GM23338 (cell line): ENCODE measurements around the gene FOXR2.

Experiments used
- CREB1 ChIP-seq: fragments of 250-450 bp; sonication (Bioruptor Pico); IDR thresholded peaks from 2 replicates; pipeline ENCODE4 v1.5.0; 2020; ENCODE audit warnings: low read depth, mild to moderate bottlenecking, moderate library complexity
- ETS1 ChIP-seq: IDR thresholded peaks from 2 replicates; pipeline ENCODE4 v1.6.1; 2016; ENCODE audit warnings: antibody characterized with exemption
- EZH2 ChIP-seq: fragments of 200-600 bp; sonication (generic); IDR thresholded peaks from one replicate; pipeline ENCODE4 v1.8.0; 2017; ENCODE audit warnings: antibody characterized with exemption, mild to moderate bottlenecking, low read depth; ENCODE audit not compliant: unreplicated experiment
- EZH2phosphoT487 ChIP-seq: fragments of 200-600 bp; sonication (generic); IDR thresholded peaks from one replicate; pipeline ENCODE4 v1.8.1; 2018; ENCODE audit warnings: antibody characterized with exemption; ENCODE audit not compliant: unreplicated experiment
- JUNB ChIP-seq: IDR thresholded peaks from one replicate; pipeline ENCODE4 v1.6.1; 2016; ENCODE audit warnings: antibody characterized with exemption; ENCODE audit not compliant: unreplicated experiment
- POLR2AphosphoS5 ChIP-seq: IDR thresholded peaks from 2 replicates; pipeline ENCODE4 v1.6.1; 2016; ENCODE audit warnings: antibody characterized with exemption, low read depth
- REST ChIP-seq: IDR thresholded peaks from one replicate; pipeline ENCODE4 v1.6.1; 2018; ENCODE audit warnings: antibody characterized with exemption; ENCODE audit not compliant: unreplicated experiment
- STAT1 ChIP-seq: IDR thresholded peaks from one replicate; pipeline ENCODE4 v1.6.1; 2016; ENCODE audit warnings: antibody characterized with exemption; ENCODE audit not compliant: unreplicated experiment
- ZNF331 ChIP-seq: fragments of 250-450 bp; sonication (Bioruptor Pico); IDR thresholded peaks from 2 replicates; pipeline ENCODE4 v1.5.0; 2020; ENCODE audit warnings: low read depth, mild to moderate bottlenecking, moderate library complexity
- TF ChIP-seq, protein P1 (sequence below), 2 experiments: fragments of 200-600 bp in 1 of 2; sonication (generic) in 1 of 2; conservative IDR thresholded peaks; 2 replicates each; pipeline versions ENCODE4 v1.5.1 to v1.6.1; 2016 to 2017; ENCODE audit warnings: antibody characterized with exemption in 2 of 2, low read depth in 2 of 2, mild to moderate bottlenecking in 2 of 2, moderate library complexity in 1 of 2
- TF ChIP-seq, protein P2 (sequence below): fragments of 250-450 bp; sonication (Bioruptor Pico); IDR thresholded peaks from 2 replicates; pipeline ENCODE4 v1.5.0; 2020; ENCODE audit warnings: mild to moderate bottlenecking, moderate library complexity

DNA sequence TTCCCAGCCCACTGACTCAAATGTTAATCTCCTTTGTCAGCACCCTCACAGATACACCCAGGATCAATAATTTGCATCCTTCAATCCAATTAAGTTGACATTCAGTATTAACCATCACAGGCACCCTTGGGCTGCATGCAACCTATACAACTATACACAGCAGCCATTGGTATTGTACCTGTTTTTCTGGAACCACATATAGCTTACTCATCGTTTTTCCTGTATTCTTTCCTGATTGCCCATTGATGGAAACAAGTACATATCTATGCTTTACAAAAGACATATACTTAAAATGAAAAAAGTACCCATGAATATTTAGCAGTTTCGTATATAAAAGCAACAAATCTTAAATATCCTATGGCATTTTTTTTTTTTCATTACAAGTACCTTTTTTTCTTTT is 3.7 kb upstream of the FOXR2 start:
- TF ChIP-seq, protein P1, sequence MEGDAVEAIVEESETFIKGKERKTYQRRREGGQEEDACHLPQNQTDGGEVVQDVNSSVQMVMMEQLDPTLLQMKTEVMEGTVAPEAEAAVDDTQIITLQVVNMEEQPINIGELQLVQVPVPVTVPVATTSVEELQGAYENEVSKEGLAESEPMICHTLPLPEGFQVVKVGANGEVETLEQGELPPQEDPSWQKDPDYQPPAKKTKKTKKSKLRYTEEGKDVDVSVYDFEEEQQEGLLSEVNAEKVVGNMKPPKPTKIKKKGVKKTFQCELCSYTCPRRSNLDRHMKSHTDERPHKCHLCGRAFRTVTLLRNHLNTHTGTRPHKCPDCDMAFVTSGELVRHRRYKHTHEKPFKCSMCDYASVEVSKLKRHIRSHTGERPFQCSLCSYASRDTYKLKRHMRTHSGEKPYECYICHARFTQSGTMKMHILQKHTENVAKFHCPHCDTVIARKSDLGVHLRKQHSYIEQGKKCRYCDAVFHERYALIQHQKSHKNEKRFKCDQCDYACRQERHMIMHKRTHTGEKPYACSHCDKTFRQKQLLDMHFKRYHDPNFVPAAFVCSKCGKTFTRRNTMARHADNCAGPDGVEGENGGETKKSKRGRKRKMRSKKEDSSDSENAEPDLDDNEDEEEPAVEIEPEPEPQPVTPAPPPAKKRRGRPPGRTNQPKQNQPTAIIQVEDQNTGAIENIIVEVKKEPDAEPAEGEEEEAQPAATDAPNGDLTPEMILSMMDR (conservative IDR thresholded peaks at IDR 0.05; ENCODE audit: low read depth in 2 of 2): no peak
- no peak for TF ChIP-seq POLR2AphosphoS5
- TF ChIP-seq EZH2: no peak
- no peak for TF ChIP-seq REST
- TF ChIP-seq EZH2phosphoT487: no peak
- no peak for TF ChIP-seq CREB1 (CRISPR knock-in tag)
- no peak for TF ChIP-seq STAT1
- TF ChIP-seq ETS1: no peak
- no peak for TF ChIP-seq JUNB
- TF ChIP-seq, protein P2, sequence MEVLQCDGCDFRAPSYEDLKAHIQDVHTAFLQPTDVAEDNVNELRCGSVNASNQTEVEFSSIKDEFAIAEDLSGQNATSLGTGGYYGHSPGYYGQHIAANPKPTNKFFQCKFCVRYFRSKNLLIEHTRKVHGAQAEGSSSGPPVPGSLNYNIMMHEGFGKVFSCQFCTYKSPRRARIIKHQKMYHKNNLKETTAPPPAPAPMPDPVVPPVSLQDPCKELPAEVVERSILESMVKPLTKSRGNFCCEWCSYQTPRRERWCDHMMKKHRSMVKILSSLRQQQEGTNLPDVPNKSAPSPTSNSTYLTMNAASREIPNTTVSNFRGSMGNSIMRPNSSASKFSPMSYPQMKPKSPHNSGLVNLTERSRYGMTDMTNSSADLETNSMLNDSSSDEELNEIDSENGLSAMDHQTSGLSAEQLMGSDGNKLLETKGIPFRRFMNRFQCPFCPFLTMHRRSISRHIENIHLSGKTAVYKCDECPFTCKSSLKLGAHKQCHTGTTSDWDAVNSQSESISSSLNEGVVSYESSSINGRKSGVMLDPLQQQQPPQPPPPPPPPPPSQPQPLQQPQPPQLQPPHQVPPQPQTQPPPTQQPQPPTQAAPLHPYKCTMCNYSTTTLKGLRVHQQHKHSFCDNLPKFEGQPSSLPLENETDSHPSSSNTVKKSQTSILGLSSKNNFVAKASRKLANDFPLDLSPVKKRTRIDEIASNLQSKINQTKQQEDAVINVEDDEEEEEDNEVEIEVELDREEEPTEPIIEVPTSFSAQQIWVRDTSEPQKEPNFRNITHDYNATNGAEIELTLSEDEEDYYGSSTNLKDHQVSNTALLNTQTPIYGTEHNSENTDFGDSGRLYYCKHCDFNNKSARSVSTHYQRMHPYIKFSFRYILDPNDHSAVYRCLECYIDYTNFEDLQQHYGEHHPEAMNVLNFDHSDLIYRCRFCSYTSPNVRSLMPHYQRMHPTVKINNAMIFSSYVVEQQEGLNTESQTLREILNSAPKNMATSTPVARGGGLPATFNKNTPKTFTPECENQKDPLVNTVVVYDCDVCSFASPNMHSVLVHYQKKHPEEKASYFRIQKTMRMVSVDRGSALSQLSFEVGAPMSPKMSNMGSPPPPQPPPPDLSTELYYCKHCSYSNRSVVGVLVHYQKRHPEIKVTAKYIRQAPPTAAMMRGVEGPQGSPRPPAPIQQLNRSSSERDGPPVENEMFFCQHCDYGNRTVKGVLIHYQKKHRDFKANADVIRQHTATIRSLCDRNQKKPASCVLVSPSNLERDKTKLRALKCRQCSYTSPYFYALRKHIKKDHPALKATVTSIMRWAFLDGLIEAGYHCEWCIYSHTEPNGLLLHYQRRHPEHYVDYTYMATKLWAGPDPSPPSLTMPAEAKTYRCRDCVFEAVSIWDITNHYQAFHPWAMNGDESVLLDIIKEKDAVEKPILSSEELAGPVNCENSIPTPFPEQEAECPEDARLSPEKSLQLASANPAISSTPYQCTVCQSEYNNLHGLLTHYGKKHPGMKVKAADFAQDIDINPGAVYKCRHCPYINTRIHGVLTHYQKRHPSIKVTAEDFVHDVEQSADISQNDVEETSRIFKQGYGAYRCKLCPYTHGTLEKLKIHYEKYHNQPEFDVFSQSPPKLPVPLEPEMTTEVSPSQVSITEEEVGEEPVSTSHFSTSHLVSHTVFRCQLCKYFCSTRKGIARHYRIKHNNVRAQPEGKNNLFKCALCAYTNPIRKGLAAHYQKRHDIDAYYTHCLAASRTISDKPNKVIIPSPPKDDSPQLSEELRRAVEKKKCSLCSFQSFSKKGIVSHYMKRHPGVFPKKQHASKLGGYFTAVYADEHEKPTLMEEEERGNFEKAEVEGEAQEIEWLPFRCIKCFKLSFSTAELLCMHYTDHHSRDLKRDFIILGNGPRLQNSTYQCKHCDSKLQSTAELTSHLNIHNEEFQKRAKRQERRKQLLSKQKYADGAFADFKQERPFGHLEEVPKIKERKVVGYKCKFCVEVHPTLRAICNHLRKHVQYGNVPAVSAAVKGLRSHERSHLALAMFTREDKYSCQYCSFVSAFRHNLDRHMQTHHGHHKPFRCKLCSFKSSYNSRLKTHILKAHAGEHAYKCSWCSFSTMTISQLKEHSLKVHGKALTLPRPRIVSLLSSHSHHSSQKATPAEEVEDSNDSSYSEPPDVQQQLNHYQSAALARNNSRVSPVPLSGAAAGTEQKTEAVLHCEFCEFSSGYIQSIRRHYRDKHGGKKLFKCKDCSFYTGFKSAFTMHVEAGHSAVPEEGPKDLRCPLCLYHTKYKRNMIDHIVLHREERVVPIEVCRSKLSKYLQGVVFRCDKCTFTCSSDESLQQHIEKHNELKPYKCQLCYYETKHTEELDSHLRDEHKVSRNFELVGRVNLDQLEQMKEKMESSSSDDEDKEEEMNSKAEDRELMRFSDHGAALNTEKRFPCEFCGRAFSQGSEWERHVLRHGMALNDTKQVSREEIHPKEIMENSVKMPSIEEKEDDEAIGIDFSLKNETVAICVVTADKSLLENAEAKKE (CRISPR knock-in tag): no peak
- TF ChIP-seq ZNF331: no peak
